Stimulated activated memory B cell treated with anti-CD40 and anti-IgM and Interleukin-4, amounts not matched to agents 10 μg/mL and 1 μg/mL and 100 μg/mL, for 72 hours (primary cell): ENCODE measurements around the gene POLN.
"Not testable (repeated sequence)": the region's sequence is repeated elsewhere in the genome, so short reads cannot be mapped to it uniquely, and the experiment has no call there.

ENCODE experiments used
- ATAC-seq: fragments of 150-1000 bp; cut with Tn5 transposase; 2 replicates; pipeline ENCODE4 v1.10.0; 2021
- H3K27ac Mint-ChIP-seq: one replicate; pipeline ENCODE4 v1.8.0; 2022; ENCODE audit warnings: mild to moderate bottlenecking, mixed read lengths
- H3K27me3 Mint-ChIP-seq: one replicate; pipeline ENCODE4 v1.8.0; 2022; ENCODE audit warnings: mixed read lengths
- H3K36me3 Mint-ChIP-seq: one replicate; pipeline ENCODE4 v1.8.0; 2022; ENCODE audit warnings: mixed read lengths
- H3K4me1 Mint-ChIP-seq: one replicate; pipeline ENCODE4 v1.8.0; 2022; ENCODE audit warnings: mixed read lengths
- H3K4me3 Mint-ChIP-seq: one replicate; pipeline ENCODE4 v1.8.0; 2022; ENCODE audit warnings: mild to moderate bottlenecking, moderate library complexity, mixed read lengths
- H3K9me3 Mint-ChIP-seq: one replicate; pipeline ENCODE4 v1.8.0; 2022; ENCODE audit warnings: mixed read lengths

Gene POLN

GRCh38 chr4:2281575-2282343 lies 39.8 kb upstream of the POLN start:
- peak; percentile 95 for ATAC-seq
- Mint-ChIP-seq H3K9me3 (peaks cover 2% of the 10 kb centered on the region), H3K4me3 (peak overlapping the region; percentile 3), H3K4me1 (peaks cover 19% of the 10 kb centered on the region), H3K36me3 (no peaks in the 10 kb centered on the region), H3K27me3 (no peaks in the 10 kb centered on the region), H3K27ac (peak overlapping the region; percentile 87)

- peaks cover 2% of the 10 kb centered on the region for H3K9me3 Mint-ChIP-seq
- no peak overlapping the region for H3K4me3 Mint-ChIP-seq
- H3K36me3 Mint-ChIP-seq = no peaks in the 10 kb centered on the region
- peak overlapping the region; percentile 87 for H3K27ac Mint-ChIP-seq
- peaks cover 19% of the 10 kb centered on the region for H3K4me1 Mint-ChIP-seq
- no peak for ATAC-seq
- H3K27me3 Mint-ChIP-seq = no peaks in the 10 kb centered on the region
Measured at GRCh38 chr4:2280531-2281300, 38.8 kb upstream of the POLN start.

DNA sequence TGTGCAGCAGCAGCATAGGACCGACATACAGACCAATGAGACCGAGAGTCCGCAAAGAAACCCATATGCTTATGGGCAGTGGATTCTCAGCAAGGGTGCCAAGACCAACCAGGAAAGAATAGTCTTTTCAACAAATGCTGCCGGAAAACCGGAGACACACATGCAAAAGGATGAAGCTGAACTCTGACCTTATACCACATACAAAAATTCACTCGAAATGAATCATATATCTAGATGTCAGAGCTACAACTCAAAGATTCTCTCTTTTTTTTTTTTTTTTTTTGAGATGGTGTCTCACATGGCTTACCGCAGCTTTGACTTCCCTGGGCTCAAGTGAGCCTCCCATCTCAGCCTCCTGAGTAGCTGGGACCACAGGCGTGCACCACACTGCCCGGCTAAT lies 36.0 kb upstream of the POLN start:
- Mint-ChIP-seq H3K4me1 (peaks cover 19% of the 10 kb centered on the region), H3K4me3 (no peak overlapping the region), H3K36me3 (no peaks in the 10 kb centered on the region), H3K27me3 (no peaks in the 10 kb centered on the region), H3K9me3 (no peaks in the 10 kb centered on the region), H3K27ac (no peak overlapping the region)
- ATAC-seq = no peak

- no peaks in the 10 kb centered on the region for H3K36me3 Mint-ChIP-seq
- no peaks in the 10 kb centered on the region for H3K9me3 Mint-ChIP-seq
- H3K27me3 Mint-ChIP-seq = no peaks in the 10 kb centered on the region
- no peak for ATAC-seq
- no peak overlapping the region for H3K27ac Mint-ChIP-seq
- peaks cover 11% of the 10 kb centered on the region for H3K4me1 Mint-ChIP-seq
- H3K4me3 Mint-ChIP-seq = no peak overlapping the region
Measured at GRCh38 chr4:2276581-2277325, 34.8 kb upstream of the POLN start.

DNA sequence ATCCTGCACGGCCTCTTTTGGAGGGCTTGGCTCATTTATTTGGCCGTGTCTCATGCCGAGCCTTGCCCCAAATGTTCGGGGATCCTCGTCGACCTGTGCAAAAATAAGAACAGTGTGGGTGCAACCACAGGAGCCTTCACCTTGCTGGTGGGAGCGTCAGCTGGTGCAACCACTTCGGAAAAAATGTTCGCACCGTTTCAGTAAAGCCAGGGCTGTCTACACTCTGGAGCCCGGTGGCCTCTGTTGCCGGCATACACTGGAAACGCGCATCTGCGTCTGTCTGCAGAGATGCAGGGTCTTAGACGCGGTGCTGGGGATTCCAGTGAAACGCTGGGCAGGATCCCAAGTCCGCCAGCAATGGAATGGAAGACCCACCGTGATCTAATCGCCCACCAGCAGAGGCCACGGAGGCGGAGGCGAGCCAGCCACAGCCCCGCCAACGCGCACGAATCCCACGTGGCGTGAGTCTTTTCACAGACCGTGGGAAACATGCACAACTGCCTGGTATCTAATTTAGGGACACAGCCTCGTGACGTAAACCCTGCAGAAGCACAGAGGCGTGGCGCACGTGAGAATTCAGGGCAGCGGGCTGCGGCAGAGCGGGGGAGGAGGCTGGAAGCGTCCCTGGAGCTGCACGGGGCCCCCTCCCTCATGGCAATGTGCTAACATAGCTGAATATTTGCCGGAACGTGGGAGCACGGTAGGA lies 33.8 kb upstream of the POLN start:
- H3K9me3 Mint-ChIP-seq = no peaks in the 10 kb centered on the region
- no peak overlapping the region for H3K4me3 Mint-ChIP-seq

GRCh38 chr4:2275044-2275397 lies 33.1 kb upstream of the POLN start:
- not testable (repeated sequence) for ATAC-seq, H3K27ac Mint-ChIP-seq, H3K9me3 Mint-ChIP-seq, H3K4me1 Mint-ChIP-seq, H3K4me3 Mint-ChIP-seq, H3K27me3 Mint-ChIP-seq, H3K36me3 Mint-ChIP-seq

More for the DNA sequence above, 33.8 kb upstream of the POLN start:
- H3K27me3 Mint-ChIP-seq = no peaks in the 10 kb centered on the region
- H3K27ac Mint-ChIP-seq = no peak overlapping the region
- ATAC-seq = no peak
- peaks cover under 1% of the 10 kb centered on the region for H3K4me1 Mint-ChIP-seq
- no peaks in the 10 kb centered on the region for H3K36me3 Mint-ChIP-seq

- H3K4me3 Mint-ChIP-seq = no peak overlapping the region
- H3K27me3 Mint-ChIP-seq = no peaks in the 10 kb centered on the region
- H3K36me3 Mint-ChIP-seq = no peaks in the 10 kb centered on the region
- no peaks in the 10 kb centered on the region for H3K4me1 Mint-ChIP-seq
- no peak for ATAC-seq
- H3K9me3 Mint-ChIP-seq = no peaks in the 10 kb centered on the region
- no peak overlapping the region for H3K27ac Mint-ChIP-seq
Measured at GRCh38 chr4:2274320-2275043, 32.6 kb upstream of the POLN start.

GRCh38 chr4:2273657-2274319 lies 31.9 kb upstream of the POLN start:
- no peaks in the 10 kb centered on the region for H3K4me1 Mint-ChIP-seq
- no peak overlapping the region for H3K4me3 Mint-ChIP-seq
- no peaks in the 10 kb centered on the region for H3K36me3 Mint-ChIP-seq
- H3K9me3 Mint-ChIP-seq = no peaks in the 10 kb centered on the region
- ATAC-seq = no peak
- no peaks in the 10 kb centered on the region for H3K27me3 Mint-ChIP-seq
- no peak overlapping the region for H3K27ac Mint-ChIP-seq

DNA sequence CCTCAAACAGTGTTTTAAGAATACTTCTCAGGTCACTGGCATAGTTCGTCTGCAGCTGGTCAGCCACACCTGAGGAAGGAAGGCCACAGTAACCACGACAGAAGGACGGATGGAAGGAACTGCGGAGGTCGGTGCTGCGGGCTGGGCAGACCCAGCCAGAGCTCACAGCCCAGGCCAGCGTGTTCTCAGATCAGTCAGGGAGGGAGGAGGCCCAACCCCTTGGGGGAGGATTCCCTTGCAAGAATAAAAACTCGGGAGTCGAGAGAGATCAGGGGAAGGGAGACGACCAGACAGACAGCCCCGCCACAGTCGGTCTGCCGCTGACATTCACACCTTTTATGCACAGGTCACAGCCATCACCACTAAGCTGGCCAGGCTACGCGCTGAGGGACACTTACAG lies 31.3 kb upstream of the POLN start:
- H3K36me3 Mint-ChIP-seq = no peaks in the 10 kb centered on the region
- no peaks in the 10 kb centered on the region for H3K4me1 Mint-ChIP-seq
- H3K27ac Mint-ChIP-seq = no peak overlapping the region
- no peak overlapping the region for H3K4me3 Mint-ChIP-seq
- H3K27me3 Mint-ChIP-seq = no peaks in the 10 kb centered on the region
- H3K9me3 Mint-ChIP-seq = no peaks in the 10 kb centered on the region
- ATAC-seq = no peak

- H3K27ac Mint-ChIP-seq = no peak overlapping the region
- no peaks in the 10 kb centered on the region for H3K36me3 Mint-ChIP-seq
- no peaks in the 10 kb centered on the region for H3K9me3 Mint-ChIP-seq
- no peaks in the 10 kb centered on the region for H3K27me3 Mint-ChIP-seq
- no peak for ATAC-seq
- no peak overlapping the region for H3K4me3 Mint-ChIP-seq
- H3K4me1 Mint-ChIP-seq = no peaks in the 10 kb centered on the region
Measured at GRCh38 chr4:2272828-2273120, 30.9 kb upstream of the POLN start.

DNA sequence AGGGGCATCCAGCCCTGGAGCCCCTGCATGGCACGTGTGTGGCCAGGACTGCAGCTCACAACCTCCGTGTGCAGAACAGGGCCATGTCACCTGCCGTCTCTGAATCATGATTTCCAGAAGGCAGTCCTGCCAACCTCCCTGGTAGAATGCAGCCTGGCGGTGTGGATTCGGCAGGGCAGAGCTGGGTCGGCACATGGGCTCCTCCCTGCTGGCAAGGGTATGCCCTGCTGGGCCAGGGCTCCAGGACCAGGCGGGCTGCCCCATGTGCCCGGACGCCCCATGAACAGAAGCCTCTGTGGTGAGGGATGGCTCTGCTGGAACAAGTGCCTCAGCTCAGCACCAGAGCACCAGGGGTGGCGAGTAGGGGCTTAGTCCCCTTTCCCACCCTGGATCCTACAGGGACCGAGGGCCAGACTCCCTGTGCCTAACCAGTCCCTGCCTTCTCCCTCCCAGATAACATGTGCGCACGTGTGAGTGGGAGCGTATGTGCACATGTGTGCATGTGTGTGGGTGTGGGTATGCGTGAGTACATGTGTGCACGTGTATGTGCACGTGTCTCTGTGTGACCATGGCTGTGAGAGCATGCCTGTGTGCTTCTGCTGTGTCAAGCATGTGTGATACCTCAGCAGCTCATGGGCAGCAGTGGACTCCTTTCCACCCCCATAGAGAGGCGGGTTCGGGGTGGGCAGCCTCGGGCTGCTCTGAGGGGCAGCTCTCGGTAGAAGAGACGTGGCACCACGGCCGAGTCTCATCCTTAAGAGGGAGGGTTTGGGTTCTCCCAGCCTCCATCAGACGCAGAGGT lies 30.3 kb upstream of the POLN start:
- Mint-ChIP-seq H3K4me1 (no peaks in the 10 kb centered on the region), H3K27ac (no peak overlapping the region), H3K4me3 (no peak overlapping the region), H3K27me3 (no peaks in the 10 kb centered on the region), H3K9me3 (no peaks in the 10 kb centered on the region), H3K36me3 (no peaks in the 10 kb centered on the region)
- ATAC-seq = no peak

DNA sequence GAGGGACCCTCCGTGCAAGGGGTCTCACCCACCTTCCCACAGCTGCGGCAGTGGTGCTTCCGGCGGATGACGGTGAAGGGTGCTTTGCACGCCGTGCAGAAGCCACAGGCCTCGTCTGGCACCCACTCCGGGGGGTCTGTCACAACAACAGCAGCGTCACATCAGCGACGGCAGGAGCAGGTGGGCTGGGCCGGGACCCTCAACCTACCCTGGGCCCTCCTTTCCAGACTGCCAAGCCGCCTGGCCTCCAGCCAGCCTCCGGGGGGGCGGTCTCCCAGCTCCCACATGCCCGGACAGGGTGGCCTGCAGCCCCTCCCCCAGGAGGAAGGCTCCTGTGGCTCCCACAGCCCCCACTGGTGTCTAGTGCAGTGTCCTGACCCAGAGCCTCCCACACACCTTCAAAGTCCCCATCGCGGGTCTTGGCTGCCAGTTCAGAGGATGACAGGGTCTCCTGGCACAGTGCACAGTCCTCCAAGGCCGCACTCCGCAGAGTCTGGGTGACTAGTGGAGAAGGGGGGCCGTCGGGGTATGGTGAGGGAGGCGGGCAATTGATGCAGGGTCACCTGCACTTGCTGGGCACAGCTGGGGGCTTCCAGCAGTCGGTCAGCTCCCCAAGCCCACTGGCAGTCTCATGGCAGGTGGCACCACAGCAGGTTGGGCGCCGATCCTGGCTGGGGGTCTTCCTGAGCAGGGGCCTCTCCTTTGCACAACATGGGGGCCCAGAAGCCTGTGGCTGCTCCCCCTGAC lies 29.5 kb upstream of the POLN start:
- Mint-ChIP-seq H3K27ac (no peak overlapping the region), H3K4me1 (no peaks in the 10 kb centered on the region), H3K9me3 (no peaks in the 10 kb centered on the region), H3K27me3 (no peaks in the 10 kb centered on the region), H3K4me3 (no peak overlapping the region), H3K36me3 (no peaks in the 10 kb centered on the region)
- no peak for ATAC-seq
